Measurements from ENCODE around the gene KRT85.

- TF ChIP-seq POLR2A (IDR thresholded peaks at IDR 0.05; ENCODE audit: insufficient read depth in 1 of 2, low read depth in 2 of 2, low read length in 2 of 2) (no peak), SRF (IDR thresholded peaks at IDR 0.05; ENCODE audit: low read depth, low read length) (no peak), E2F5 (CRISPR knock-in tag; conservative IDR thresholded peaks at IDR 0.05) (no peak), PHB2 (IDR thresholded peaks at IDR 0.05; ENCODE audit: partially characterized antibody) (no peak), ZNF224 (CRISPR knock-in tag; IDR thresholded peaks at IDR 0.05) (no peak), ZNF513 (CRISPR knock-in tag; conservative IDR thresholded peaks at IDR 0.05) (no peak), POLR2AphosphoS5 (IDR thresholded peaks at IDR 0.05; ENCODE audit: low read depth, low read length) (no peak), SMC3 (IDR thresholded peaks at IDR 0.05; ENCODE audit: low read length) (no peak)
Observed at GRCh38 chr12:52392465-52393007, 25.3 kb upstream of the KRT85 start.
